SU-DHL-6 (cell line): ENCODE results near the gene SLC6A7.

Source experiments
- EZH2phosphoT487 ChIP-seq: fragments of 200-600 bp; sonication (generic), shearing (Covaris generic); conservative IDR thresholded peaks from 2 replicates; pipeline ENCODE4 v1.6.1; 2018; ENCODE audit warnings: mild to moderate bottlenecking, antibody characterized with exemption, low read length, moderate library complexity, mixed read lengths
- TF ChIP-seq, protein P1 (sequence below): fragments of 200-600 bp; sonication (generic); IDR thresholded peaks from one replicate; pipeline ENCODE4 v1.5.1; 2017; ENCODE audit warnings: antibody characterized with exemption, mild to moderate bottlenecking, low read length, moderate library complexity; ENCODE audit not compliant: insufficient read depth, poor library complexity, severe bottlenecking

DNA sequence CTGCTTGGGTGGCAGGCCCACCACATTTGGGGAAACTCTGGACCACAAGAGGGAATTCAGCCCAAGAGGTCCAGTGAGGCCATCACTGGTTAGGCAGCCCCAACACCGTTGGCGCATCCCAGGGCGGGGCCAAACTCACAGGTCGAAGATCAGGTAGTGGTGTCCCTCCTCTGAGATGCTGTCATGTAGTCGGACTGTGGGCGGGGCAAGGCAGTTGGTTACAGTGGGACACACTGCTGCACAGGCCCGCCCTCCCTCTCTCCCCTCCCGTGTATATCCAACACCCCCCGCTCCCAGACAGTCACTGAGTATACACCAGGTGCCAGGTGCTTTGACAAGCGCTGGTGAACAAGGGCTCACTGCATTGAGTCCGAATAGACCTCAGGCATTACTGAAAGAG lies 67.6 kb downstream of the SLC6A7 start:
- TF ChIP-seq, protein P1, sequence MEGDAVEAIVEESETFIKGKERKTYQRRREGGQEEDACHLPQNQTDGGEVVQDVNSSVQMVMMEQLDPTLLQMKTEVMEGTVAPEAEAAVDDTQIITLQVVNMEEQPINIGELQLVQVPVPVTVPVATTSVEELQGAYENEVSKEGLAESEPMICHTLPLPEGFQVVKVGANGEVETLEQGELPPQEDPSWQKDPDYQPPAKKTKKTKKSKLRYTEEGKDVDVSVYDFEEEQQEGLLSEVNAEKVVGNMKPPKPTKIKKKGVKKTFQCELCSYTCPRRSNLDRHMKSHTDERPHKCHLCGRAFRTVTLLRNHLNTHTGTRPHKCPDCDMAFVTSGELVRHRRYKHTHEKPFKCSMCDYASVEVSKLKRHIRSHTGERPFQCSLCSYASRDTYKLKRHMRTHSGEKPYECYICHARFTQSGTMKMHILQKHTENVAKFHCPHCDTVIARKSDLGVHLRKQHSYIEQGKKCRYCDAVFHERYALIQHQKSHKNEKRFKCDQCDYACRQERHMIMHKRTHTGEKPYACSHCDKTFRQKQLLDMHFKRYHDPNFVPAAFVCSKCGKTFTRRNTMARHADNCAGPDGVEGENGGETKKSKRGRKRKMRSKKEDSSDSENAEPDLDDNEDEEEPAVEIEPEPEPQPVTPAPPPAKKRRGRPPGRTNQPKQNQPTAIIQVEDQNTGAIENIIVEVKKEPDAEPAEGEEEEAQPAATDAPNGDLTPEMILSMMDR: no peak
- no peak for TF ChIP-seq EZH2phosphoT487
